Type B pancreatic cell (in vitro differentiated cells): ENCODE measurements around the gene LOXL4. TPM values are rescaled to one million over a fixed set of nuclear protein-coding genes. Genes with fewer than 3 reads are reported as not detected.

ENCODE experiments used
- DNase-seq: peaks from one replicate; pipeline ENCODE4 v3.0.0; 2021; ENCODE audit warnings: mixed read lengths; ENCODE audit not compliant: unreplicated experiment; ENCODE audit errors: extremely low spot score
- H3K27ac Mint-ChIP-seq: 2 replicates; pipeline ENCODE4 v1.8.0; 2021; ENCODE audit warnings: mild to moderate bottlenecking, mixed read lengths
- H3K27me3 Mint-ChIP-seq: 2 replicates; pipeline ENCODE4 v1.8.0; 2021; ENCODE audit warnings: mixed read lengths
- H3K36me3 Mint-ChIP-seq: 2 replicates; pipeline ENCODE4 v1.8.0; 2021; ENCODE audit warnings: mixed read lengths
- H3K4me1 Mint-ChIP-seq: one replicate; pipeline ENCODE4 v1.8.0; 2021; ENCODE audit warnings: mixed read lengths; ENCODE audit not compliant: unreplicated experiment
- H3K4me3 Mint-ChIP-seq: 2 replicates; pipeline ENCODE4 v1.8.0; 2021; ENCODE audit warnings: mild to moderate bottlenecking, mixed read lengths
- H3K9me3 Mint-ChIP-seq: 2 replicates; pipeline ENCODE4 v1.8.0; 2021; ENCODE audit warnings: mixed read lengths
- CTCF ChIP-seq: fragments of 200-600 bp; sonication (generic); conservative IDR thresholded peaks from 2 replicates; pipeline ENCODE4 v1.5.0; 2021; ENCODE audit warnings: antibody characterized with exemption, mild to moderate bottlenecking
- total RNA-seq: library from RNA; stranded (reverse); gene quantifications from 2 replicates; pipeline ENCODE4 v1.2.1, GENCODE V29; 2021; ENCODE audit warnings: low replicate concordance

Gene LOXL4
- total RNA-seq, 1 donor from 2014 or later = 59.4 TPM

GRCh38 chr10:98205351-98205750, 62.6 kb downstream of the LOXL4 start:
- DNase-seq = no peak
- no peaks in the 10 kb centered on the region for H3K9me3 Mint-ChIP-seq
- TF ChIP-seq CTCF = no peak
- H3K27ac Mint-ChIP-seq = no peak overlapping the region
- H3K4me1 Mint-ChIP-seq = no peaks in the 10 kb centered on the region
- H3K36me3 Mint-ChIP-seq = peaks cover 20% of the 10 kb centered on the region
- no peak overlapping the region for H3K4me3 Mint-ChIP-seq
- no peaks in the 10 kb centered on the region for H3K27me3 Mint-ChIP-seq

- no peaks in the 10 kb centered on the region for H3K9me3 Mint-ChIP-seq
- peaks cover 3% of the 10 kb centered on the region for H3K36me3 Mint-ChIP-seq
- no peak for DNase-seq
- no peak overlapping the region for H3K27ac Mint-ChIP-seq
- no peaks in the 10 kb centered on the region for H3K27me3 Mint-ChIP-seq
- no peak overlapping the region for H3K4me3 Mint-ChIP-seq
- no peaks in the 10 kb centered on the region for H3K4me1 Mint-ChIP-seq
- no peak for TF ChIP-seq CTCF
Observed at GRCh38 chr10:98202378-98202777, 65.6 kb downstream of the LOXL4 start.

GRCh38 chr10:98201760-98202159, 66.2 kb downstream of the LOXL4 start:
- TF ChIP-seq CTCF = no peak
- no peaks in the 10 kb centered on the region for H3K4me1 Mint-ChIP-seq
- no peak for DNase-seq
- H3K27me3 Mint-ChIP-seq = no peaks in the 10 kb centered on the region
- no peak overlapping the region for H3K4me3 Mint-ChIP-seq
- H3K9me3 Mint-ChIP-seq = no peaks in the 10 kb centered on the region
- no peaks in the 10 kb centered on the region for H3K36me3 Mint-ChIP-seq
- no peak overlapping the region for H3K27ac Mint-ChIP-seq

Other genes with a start within 250 kb of the LOXL4 start
- 3.6 and 5.3 TPM in 2 replicates for gene CRTAC1, start 237.6 kb downstream of the LOXL4 start, total RNA-seq
- 14.2 and 15.4 TPM in 2 replicates for gene R3HCC1L, start 133.5 kb downstream of the LOXL4 start, total RNA-seq
- 6.1 and 14.9 TPM in 2 replicates for gene PYROXD2, start 147.0 kb upstream of the LOXL4 start, total RNA-seq
- gene HPS1, start 178.7 kb upstream of the LOXL4 start, total RNA-seq = 60.5 and 72.4 TPM in 2 replicates